ENCODE data around the gene PLCB4.

PLCB4 gene

DNA sequence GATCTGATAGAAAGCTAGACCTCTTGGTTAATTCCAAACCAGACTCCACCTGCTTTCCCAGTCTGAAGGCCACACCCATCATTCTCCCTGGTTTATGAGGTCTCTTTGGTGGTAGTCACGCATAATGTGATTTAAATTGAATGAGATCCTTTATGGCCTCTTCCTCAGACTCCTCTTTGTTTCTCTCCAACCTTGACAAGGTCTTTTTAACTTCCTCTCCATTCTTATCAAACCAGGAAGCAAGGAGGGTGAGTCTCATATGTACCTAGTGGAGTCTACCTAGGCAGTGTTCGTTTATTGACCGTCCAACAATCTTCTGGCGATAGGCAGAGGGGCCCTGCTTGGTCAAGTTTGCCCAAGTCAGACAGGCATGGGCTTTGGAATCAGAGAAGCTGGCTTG lies 261.3 kb downstream of the PLCB4 start:
- DNase-seq = no peak

DNA sequence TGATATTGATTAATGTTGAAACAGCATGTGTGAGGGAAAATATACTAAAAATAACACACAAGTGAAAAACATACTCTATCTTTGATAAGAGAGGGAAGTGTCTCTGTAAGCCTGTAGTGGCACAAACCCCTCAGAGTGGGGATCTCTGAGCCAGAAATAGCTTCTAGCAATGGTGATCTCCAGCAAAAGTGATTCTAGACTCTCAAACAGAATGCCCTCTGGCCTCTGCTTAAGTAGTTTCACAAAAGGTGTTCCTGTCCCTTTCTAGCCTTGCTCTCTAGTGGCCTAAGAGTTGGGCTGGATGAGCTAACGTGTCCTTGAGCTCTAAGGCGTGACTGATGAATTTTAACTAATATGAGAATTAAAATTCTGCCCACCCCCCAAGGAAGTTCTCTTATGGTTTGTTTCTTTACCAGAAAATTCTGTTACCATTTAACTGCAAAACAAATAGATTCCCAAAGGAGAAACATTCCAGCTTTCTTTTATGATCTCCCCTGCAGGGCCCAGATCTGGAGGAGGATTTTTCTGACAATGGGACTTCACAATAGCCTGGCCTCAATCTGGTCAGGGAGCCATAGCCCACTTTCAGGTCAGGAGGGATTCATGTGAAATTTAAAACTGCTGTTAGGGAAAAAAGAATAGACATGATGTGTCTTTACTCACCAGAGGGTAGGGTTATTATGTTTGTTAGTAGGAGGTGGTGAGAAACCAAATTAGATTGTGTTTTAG lies 263.0 kb downstream of the PLCB4 start:
- no peak for DNase-seq

DNA sequence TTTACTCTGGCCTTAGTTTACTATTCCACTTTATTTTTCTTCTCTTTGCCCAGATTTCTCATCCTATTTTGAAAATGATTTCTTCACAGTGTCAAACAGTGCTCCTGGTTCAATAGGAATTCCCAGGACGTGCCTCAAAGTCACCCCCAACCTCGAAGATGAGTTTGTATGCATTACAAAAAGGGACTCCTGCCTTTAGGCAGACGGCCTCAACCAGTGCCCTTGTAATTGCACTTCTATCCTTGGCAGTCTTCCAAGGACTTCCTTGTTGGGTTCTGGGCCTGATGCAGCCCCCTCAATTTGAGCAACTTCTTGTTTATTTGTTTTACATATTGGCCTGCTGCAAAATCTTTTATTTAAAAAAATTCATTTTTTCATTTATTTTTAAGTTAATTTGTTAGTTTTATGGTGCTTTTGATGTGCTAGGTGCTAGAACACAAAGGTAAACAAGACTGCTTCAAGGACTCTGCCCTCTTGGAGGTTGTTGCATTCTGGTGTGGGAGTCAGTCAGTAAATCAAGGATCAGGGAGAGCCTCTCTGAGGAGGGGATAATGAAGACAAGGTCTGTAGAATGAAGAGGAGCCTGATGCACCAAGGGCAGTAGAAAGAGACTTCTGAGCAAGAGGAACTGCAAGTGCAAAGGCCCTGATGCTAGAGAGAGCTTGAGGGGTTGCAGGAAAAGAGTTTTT lies 264.0 kb downstream of the PLCB4 start:
- no peak for DNase-seq

DNA sequence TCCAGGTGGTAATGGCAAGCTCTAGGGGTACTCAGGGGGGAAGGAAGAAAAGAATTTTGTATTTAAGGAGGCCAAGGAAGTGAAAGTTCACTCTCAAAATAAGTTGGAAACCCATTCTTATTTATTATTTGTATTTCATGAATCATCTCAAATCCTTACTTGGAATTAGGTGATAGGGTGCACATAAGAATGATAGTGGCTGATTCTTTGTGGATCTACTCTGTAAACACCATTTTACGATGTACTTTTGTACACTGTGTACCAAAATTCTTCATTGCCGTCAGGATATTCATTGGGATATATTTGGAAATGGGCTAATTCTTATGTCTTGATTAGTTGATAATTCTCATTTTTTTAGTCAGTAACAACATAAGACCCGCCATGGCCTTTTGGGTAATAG lies 266.0 kb downstream of the PLCB4 start:
- no peak for DNase-seq

DNA sequence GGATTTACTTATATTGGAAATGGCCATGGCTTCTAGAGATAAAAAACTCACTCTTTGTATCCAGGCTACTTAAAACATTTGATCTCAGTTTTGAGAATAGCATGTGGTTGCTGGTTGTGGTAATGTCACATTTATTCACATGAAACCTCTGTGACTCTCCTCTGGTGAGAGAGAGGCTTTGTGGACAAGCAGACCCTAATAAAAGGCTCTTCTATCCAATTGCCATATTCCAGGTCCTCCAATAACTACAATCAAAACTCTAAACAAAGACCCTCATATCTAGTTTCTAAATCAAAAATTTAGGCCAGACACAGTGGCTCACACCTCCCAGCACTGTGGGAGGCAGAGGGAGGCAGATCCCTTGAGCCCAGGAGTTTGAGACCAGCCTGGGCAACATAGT lies 269.2 kb downstream of the PLCB4 start:
- no peak for DNase-seq

DNA sequence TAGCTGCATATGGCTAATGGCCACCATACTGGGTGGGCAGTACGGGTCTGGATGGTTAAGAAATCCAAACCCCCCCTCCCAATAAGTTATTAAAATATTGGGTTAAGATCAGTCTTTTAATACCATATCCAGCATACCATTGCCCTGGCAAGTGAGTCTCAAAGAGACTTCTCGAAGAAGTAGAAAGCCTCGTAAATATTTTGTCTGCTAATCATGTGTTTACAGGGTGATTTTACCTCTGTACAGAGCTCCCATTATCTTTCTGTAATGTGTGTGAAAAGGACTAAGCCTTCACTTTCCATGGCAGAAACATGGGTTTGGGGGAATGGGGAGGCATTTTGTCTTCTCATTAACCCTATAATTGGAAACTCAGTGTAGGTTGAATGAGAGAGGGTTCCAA lies 270.8 kb downstream of the PLCB4 start:
- no peak for DNase-seq

DNA sequence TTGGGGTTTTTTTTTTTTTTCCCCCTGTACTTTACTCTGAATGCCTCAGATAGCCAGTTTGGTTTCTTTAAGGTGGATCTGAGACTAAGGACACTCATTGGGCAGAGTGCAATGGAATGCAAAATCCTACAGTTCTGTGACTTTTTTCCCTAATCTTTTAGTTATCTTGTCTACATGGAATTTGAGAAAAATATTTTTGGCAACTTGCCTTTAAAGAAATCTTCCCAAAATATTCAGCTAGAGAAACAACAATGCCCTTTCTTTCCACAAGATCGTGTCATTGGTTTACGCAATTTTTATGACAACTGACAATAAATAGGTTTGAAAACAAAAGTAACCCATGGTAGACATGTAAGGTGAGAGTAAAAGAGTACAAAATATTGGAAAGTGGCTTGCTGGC lies 273.8 kb downstream of the PLCB4 start:
- DNase-seq = no peak

DNA sequence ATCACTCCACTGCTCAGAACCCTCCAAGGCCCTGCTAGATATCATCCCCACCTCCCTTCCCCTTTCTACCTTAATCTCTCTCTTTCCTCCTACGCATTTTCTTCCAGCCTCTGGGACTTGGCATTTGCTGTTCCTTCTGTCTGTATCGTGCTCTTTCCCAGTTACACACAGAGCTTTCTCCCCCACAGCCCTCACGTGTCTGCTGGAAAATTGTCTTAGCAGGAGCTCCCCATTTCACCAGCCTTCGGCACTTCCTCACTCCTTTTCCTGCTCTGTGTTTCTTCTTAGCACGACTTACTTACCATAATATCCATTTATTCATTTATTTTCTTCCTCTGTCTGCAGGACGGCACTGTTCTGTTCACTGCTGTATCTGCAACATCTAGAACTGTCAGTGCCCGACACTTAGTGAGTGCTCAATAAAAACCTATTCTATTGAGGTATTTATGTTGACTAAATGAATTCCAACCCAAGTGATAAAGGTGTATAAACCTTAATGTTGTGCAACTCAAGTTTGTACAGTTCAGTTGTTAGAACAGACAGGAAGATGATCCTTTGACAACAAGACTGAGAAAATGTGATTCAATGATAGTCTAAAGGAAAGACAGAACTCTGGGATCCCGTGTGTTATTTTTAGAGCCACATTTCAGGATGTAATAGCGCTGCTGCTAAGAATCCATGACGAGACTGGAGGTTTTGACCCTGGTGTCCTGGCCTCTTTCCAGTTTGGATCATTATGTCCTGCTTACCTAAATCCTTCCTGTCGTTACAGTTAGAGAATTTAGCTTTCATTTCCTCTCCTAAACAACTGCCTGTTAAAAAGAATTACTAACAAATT lies 275.4 kb downstream of the PLCB4 start:
- peak; percentile 62 for DNase-seq

DNA sequence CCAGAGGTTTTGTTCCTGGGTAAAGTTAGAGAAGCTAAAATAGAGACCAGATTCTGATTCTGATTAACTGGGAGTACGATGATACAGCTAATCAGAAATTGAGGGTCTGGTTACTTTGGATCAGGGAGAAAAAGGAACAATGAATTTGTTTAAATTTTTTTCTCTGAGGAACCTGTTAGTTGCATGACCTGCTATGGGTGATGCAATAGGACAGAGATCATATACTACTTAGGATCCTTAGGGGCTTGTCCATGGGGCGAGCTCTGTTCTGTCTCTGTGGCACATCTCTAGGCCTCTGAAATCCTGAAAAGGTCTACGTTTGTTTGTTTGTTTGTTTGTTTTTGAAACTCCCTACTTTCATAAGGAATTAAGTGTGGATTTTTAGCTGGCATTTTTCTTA lies 279.4 kb downstream of the PLCB4 start:
- DNase-seq = no peak

DNA sequence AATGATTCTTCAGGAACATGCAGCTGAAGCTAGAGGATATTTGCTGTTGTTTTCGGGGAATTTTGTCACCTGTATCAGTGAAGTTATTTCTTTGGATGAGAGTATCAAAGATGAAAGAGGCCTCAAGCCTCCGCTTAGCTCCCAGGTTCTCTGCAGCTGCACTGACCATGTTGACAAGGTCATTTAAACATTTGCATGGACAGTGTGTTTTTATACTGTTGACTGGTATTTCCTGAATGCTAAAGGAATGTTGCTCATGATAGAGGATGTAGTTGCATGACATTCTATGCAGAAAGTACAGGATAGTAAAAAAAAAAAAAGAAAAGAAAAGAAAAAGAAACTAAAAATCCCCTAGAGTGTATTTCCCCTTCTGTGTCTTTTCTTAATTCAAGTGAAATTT lies 279.9 kb downstream of the PLCB4 start:
- peak; percentile 13 for DNase-seq

DNA sequence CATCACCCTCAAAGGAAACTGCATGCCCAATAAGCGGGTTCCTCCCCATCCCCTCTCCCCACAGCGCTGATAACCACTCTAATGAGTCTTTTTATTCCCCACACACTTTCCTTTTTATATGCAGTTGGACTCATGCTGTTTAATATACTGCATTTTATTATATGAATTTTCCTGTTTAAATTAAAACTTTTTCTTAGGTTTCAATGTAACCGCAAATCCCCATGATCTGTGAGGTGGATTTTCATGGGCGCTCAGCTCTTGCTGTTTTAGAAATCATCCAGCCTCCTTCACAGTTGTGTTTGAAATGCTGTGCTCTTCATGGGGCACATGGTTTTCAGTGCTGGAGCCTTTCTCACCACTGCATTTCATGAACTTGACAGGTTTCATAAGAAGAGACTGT lies 280.4 kb downstream of the PLCB4 start:
- no peak for DNase-seq

DNA sequence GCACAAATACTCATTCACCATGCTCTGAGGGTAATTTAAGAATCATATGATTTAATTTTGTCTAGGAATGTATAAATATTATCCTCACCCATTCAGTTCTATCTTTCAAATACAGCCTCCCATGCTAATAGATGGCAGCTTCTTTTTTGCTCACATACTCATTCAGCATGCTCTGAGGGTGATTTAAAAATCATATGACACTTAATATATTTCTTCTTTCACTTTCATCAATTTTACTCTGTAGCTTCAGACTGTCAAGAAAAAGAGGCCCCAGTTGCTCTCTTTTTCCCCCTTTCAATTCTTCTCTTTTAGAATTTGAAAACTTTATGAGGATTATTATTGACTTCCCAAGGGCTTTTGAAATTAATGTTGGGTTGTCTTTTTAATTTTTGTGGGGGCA lies 283.9 kb downstream of the PLCB4 start:
- no peak for DNase-seq

DNA sequence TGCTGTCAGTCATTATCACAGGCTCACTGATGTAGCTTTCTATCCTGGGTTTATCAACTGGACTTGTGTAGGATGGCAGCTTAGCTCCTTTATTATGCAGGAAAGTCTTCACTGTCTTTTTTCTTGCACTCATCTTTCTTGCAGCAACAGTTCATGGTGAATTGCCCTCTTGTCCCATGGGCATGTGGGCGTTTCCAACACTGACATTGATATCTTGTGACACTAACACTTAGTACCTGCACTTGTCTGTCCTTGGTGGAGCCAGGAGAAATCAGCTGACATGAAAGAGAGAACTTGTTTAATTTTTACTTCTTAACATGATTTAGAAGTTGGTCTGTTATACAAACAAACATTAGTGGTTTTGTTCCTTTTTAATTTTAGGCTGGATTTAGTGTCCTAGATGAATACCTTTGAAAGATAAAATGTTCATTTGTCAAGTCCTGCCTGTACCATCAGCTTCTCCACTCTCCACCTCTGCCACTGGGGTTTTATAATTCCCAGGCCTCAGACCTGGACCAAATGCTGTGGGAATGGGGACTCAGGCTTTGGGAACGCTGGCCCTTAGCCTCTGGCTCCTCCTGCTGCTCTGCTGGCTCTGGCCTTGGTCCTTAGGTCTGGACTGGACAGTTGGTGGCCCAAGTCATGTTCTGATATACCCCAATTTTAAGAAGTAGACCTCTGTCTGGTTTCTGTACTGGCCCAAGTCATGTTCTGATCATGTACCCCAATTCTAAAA lies 284.5 kb downstream of the PLCB4 start:
- no peak for DNase-seq

DNA sequence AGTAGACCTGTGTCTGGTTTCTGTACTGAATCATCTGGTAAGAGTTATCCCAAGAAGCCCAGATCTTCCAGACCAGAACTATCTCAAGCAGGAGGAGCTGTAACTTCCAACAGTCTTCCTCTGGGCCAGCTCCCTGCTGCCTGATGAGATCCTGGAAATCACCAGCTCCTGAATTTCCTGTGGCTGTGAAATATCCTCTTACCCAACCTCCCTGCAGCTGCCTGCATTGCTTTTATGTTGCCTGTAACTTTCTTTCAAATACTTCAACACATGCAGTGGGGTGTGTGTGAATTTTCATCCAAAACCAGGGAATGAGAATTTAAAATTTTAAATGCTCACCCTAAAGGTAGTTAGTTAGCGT lies 285.0 kb downstream of the PLCB4 start:
- peak; percentile 51 for DNase-seq

DNA sequence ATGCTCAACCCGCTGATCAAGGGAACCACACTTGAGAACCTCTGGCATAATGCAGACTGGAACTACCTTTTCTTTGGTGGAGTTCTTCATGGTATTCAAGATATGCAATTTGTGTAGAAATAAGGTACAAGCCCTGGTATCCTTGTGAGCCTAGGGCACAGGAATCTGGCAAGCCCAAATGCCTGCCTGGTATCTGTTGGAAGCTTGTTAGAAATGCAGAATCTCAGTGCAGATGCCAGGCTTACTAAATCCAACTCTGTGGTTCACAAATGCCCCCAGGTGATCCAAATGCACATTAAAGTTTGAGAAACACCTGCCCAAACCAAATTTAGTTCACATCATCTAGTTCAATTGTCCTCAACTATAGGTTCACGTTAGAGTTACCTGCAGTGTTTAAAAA lies 285.7 kb downstream of the PLCB4 start:
- no peak for DNase-seq

DNA sequence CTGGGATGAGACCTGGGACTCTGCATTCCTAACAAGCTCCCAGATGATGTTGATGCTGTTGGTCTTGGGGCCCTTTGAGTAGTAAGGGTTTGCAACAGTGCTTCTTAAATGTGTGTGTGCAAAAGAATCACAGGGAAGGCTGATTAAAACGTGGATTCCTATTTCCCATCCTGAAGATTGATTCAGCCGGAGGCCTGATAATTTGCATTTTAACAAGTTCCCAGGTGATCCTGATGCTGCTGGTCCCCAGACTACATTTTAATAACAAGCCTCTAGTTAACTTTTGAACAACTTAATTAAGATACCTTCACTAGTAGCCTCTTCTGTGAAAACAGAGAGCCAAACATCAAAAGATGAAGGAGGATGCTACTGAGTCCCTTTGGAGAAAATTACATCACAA lies 289.1 kb downstream of the PLCB4 start:
- no peak for DNase-seq

DNA sequence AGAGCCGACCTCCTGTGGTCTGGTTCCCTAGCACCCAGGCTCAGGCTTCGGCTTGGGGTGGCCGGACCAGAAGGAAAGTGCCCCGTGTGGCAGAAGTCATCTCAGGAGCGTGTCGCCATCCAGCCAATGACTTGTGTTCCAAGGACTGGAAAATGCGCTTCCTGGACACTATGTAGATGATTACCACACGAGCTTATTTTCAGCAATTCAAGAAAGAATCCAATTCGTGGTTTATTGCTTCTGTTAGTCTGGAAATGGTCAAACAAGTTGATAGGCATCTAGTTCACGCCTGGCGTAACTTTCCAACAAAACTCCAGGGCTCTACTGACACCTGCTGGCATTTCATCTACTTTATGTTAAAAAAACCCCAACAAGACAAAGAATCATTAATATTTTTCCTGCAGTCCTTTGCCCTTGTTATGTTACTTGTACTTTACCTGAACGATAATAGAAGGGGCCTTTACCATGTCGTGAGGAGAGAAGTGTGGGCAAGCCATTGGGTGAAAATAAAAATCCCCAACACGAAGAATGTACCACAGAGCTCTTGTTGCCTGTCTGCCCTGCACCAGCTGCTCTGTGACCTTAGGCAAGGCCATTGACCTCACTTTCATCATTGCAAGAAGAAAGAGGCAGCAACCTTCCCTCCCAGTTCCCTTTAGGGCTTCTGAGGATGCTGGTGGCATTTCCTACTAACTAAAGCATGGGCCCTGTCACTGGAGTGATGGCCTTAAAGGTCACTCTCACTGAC lies 290.8 kb downstream of the PLCB4 start:
- DNase-seq = peak; percentile 75

DNA sequence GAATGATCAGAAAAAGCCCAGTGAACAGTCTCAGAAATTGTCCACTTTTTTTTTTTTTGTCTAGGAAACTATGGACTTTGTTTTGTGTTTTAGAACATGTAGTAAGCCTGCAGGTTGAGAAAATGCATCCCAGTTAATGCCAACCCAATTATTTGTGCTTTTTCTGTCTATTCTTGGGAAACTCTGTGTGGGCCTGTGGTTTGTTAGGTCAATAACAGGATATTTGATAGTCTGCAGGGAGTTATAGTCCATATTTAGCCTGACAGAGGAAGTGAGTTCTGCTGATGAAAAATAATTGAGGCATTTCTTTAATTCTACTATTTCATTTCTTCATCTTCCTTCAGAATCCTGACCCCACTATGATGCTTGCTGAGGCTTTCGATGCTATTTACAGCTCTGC lies 291.5 kb downstream of the PLCB4 start:
- no peak for DNase-seq

DNA sequence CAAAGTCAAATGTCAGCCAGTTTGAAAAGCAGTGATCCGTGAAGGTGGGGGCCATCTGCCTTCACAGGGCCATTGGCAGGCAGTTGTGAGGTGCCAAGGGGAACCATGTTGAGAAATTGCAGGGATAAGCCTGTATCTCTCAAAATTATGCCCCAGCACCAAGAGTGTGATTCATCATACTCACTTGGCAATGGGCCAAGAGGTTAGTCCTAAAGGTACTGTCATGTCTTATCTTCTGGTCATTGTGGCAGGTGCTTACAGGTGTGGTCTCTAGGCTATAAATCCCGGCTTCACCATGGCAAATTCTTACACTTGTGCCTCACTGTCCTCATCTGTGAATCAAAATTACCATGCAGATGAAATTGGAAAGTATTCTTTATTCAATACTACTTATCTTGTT lies 294.8 kb downstream of the PLCB4 start:
- DNase-seq = no peak

DNA sequence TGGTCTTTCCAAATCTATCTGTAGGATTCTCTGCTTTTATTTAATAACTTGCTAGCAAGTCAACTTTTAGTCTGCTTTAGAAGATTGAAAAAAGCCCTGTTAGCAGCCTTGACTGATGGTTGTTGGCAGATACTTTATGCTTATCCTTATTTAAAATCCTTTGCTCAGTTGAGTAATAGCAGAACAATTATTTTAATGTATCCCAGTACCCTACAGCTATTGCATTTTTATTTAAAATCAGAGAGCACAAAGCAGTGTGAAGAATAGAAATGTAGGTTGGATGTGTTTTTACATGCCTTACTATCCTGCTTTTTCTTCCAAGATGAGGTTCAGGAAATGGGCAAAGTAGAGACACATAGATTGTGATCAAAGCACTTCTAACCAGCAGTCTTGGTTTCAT lies 298.4 kb downstream of the PLCB4 start:
- no peak for DNase-seq

DNA sequence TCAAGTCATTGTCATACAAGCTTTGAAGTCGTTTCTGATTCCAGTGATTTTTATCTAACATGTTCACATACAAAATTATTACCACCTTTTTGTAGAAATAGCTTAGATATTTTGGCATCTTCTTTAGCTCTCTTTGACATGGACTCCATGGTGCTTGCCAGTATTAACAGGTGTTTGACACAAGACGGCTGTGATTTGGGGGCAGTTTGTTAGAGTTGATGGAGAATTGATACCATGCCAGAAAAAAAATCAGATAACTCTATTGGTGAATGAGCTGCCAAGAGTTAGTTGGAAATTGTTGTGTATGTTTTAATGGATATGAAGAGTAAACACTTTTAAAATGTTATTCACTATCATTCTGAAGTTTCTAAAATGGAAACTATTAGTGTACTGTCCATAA lies 298.9 kb downstream of the PLCB4 start:
- no peak for DNase-seq

DNA sequence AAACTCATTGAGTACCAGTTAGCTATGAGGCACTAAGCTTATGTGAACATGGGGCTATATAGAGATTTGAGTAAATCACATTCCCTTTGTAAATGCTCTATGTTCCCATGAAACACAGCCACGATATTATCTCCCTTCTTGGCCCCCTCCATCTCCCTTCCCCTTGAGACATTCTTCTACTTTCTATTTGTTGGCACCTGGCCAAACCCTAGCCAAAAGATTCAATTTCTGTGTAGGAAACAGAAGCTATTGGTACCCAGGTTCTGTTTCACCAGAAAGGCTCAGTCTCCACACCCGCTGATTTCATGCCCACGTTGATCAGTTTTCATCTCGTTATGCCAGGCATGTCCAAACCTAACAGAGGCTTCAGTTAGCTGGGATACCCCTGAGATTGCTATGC lies 300.0 kb downstream of the PLCB4 start:
- DNase-seq = no peak
